H1 (cell line): ENCODE results near the gene PET117. TPM values are rescaled to one million over a fixed set of nuclear protein-coding genes. Genes with fewer than 3 reads are reported as not detected.

Experiments used
- BRCA1 ChIP-seq: IDR thresholded peaks from 2 replicates; pipeline ENCODE4 v1.6.1; 2012; ENCODE audit warnings: low read depth, low read length, improper control_type of control experiment
- SP2 ChIP-seq: IDR thresholded peaks from 2 replicates; pipeline ENCODE4 v1.6.1; 2012; ENCODE audit warnings: mild to moderate bottlenecking, low read length, inconsistent platforms
- TAF7 ChIP-seq: optimal IDR thresholded peaks from 2 replicates; pipeline ENCODE3; 2011; ENCODE audit warnings: low read depth, mild to moderate bottlenecking, inconsistent platforms, low read length, moderate library complexity, borderline replicate concordance
- polyA plus RNA-seq, 7 experiments: library from polyadenylated mRNA; depleted of rRNA in 3 of 7; stranded (reverse) in 5 of 7; unstranded in 2 of 7; fragments of >200 nt in 5 of 7; fragments of 200-250 nt in 2 of 7; gene quantifications; 1 replicate in 5 of 7; 2 replicates in 1 of 7; 4 replicates in 1 of 7; pipeline versions ENCODE4 v1.2.1 to v1.2.3, GENCODE V29; 2011 to 2013; ENCODE audit warnings: missing spikeins in 2 of 7, mixed read lengths in 2 of 7
- total RNA-seq: library from RNA; stranded (reverse); fragmentation: NEBNext Ultra II Directional; extraction: Animal tissue kit (Norgen Biotek cat#: 25700); gene quantifications from 2 replicates; pipeline ENCODE4 v1.2.1, GENCODE V29; 2021
- TF ChIP-seq, protein P1 (sequence below): fragments of 300-600 bp; sonication (generic); IDR thresholded peaks from 2 replicates; pipeline ENCODE4 v1.7.1; 2012; ENCODE audit warnings: low read length, moderate library complexity, mild to moderate bottlenecking, inconsistent platforms; ENCODE audit not compliant: insufficient replicate concordance

Gene PET117
- total and polyA plus RNA-seq, 2 of the 8 experiments (the other 6 are each of a cell fraction or from before 2014, with no cell fraction given) = 9.1 to 23.8 TPM

- TF ChIP-seq, protein P1, sequence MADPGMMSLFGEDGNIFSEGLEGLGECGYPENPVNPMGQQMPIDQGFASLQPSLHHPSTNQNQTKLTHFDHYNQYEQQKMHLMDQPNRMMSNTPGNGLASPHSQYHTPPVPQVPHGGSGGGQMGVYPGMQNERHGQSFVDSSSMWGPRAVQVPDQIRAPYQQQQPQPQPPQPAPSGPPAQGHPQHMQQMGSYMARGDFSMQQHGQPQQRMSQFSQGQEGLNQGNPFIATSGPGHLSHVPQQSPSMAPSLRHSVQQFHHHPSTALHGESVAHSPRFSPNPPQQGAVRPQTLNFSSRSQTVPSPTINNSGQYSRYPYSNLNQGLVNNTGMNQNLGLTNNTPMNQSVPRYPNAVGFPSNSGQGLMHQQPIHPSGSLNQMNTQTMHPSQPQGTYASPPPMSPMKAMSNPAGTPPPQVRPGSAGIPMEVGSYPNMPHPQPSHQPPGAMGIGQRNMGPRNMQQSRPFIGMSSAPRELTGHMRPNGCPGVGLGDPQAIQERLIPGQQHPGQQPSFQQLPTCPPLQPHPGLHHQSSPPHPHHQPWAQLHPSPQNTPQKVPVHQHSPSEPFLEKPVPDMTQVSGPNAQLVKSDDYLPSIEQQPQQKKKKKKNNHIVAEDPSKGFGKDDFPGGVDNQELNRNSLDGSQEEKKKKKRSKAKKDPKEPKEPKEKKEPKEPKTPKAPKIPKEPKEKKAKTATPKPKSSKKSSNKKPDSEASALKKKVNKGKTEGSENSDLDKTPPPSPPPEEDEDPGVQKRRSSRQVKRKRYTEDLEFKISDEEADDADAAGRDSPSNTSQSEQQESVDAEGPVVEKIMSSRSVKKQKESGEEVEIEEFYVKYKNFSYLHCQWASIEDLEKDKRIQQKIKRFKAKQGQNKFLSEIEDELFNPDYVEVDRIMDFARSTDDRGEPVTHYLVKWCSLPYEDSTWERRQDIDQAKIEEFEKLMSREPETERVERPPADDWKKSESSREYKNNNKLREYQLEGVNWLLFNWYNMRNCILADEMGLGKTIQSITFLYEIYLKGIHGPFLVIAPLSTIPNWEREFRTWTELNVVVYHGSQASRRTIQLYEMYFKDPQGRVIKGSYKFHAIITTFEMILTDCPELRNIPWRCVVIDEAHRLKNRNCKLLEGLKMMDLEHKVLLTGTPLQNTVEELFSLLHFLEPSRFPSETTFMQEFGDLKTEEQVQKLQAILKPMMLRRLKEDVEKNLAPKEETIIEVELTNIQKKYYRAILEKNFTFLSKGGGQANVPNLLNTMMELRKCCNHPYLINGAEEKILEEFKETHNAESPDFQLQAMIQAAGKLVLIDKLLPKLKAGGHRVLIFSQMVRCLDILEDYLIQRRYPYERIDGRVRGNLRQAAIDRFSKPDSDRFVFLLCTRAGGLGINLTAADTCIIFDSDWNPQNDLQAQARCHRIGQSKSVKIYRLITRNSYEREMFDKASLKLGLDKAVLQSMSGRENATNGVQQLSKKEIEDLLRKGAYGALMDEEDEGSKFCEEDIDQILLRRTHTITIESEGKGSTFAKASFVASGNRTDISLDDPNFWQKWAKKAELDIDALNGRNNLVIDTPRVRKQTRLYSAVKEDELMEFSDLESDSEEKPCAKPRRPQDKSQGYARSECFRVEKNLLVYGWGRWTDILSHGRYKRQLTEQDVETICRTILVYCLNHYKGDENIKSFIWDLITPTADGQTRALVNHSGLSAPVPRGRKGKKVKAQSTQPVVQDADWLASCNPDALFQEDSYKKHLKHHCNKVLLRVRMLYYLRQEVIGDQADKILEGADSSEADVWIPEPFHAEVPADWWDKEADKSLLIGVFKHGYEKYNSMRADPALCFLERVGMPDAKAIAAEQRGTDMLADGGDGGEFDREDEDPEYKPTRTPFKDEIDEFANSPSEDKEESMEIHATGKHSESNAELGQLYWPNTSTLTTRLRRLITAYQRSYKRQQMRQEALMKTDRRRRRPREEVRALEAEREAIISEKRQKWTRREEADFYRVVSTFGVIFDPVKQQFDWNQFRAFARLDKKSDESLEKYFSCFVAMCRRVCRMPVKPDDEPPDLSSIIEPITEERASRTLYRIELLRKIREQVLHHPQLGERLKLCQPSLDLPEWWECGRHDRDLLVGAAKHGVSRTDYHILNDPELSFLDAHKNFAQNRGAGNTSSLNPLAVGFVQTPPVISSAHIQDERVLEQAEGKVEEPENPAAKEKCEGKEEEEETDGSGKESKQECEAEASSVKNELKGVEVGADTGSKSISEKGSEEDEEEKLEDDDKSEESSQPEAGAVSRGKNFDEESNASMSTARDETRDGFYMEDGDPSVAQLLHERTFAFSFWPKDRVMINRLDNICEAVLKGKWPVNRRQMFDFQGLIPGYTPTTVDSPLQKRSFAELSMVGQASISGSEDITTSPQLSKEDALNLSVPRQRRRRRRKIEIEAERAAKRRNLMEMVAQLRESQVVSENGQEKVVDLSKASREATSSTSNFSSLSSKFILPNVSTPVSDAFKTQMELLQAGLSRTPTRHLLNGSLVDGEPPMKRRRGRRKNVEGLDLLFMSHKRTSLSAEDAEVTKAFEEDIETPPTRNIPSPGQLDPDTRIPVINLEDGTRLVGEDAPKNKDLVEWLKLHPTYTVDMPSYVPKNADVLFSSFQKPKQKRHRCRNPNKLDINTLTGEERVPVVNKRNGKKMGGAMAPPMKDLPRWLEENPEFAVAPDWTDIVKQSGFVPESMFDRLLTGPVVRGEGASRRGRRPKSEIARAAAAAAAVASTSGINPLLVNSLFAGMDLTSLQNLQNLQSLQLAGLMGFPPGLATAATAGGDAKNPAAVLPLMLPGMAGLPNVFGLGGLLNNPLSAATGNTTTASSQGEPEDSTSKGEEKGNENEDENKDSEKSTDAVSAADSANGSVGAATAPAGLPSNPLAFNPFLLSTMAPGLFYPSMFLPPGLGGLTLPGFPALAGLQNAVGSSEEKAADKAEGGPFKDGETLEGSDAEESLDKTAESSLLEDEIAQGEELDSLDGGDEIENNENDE = no peak
- TF ChIP-seq SP2 (no peak), BRCA1 (no peak), TAF7 (no peak)
Measured at GRCh38 chr20:18138266-18138582, 561 bp downstream of the PET117 start (continued).
